Memory B cell (primary cell): ENCODE measurements around the gene WDR62.
"Not testable (repeated sequence)": the region's sequence is repeated elsewhere in the genome, so short reads cannot be mapped to it uniquely, and the experiment has no call there.

Experiments
- ATAC-seq: fragments of 150-1000 bp; cut with Tn5 transposase; 2 replicates; pipeline ENCODE4 v1.10.0; 2021; ENCODE audit warnings: low read depth, mild to moderate bottlenecking, moderate library complexity
- DNase-seq, 2 donors: peaks; one replicate each; pipeline ENCODE4 v3.0.0; 2022; ENCODE audit warnings: low spot score in 2 of 2
- H3K27ac Mint-ChIP-seq: one replicate; pipeline ENCODE4 v1.8.0; 2022; ENCODE audit warnings: mild to moderate bottlenecking, moderate library complexity, mixed read lengths
- H3K27me3 Mint-ChIP-seq: one replicate; pipeline ENCODE4 v1.8.0; 2022; ENCODE audit warnings: mixed read lengths
- H3K36me3 Mint-ChIP-seq: one replicate; pipeline ENCODE4 v1.8.0; 2022; ENCODE audit warnings: mild to moderate bottlenecking, mixed read lengths
- H3K4me1 Mint-ChIP-seq: one replicate; pipeline ENCODE4 v1.8.0; 2022; ENCODE audit warnings: mixed read lengths
- H3K4me3 Mint-ChIP-seq: one replicate; pipeline ENCODE4 v1.8.0; 2022; ENCODE audit warnings: mild to moderate bottlenecking, moderate library complexity, mixed read lengths
- H3K9me3 Mint-ChIP-seq: one replicate; pipeline ENCODE4 v1.8.0; 2022; ENCODE audit warnings: mixed read lengths

The WDR62 gene

GRCh38 chr19:36049080-36049698, 5.5 kb upstream of the WDR62 start:
- Mint-ChIP-seq H3K27me3 (no peaks in the 10 kb centered on the region), H3K4me3 (no peak overlapping the region), H3K36me3 (peaks cover 11% of the 10 kb centered on the region), H3K4me1 (peaks cover 9% of the 10 kb centered on the region), H3K9me3 (peaks cover 2% of the 10 kb centered on the region), H3K27ac (no peak overlapping the region)
- no peak for ATAC-seq
- DNase-seq, result no peak

GRCh38 chr19:36051236-36051635, 3.5 kb upstream of the WDR62 start:
- ATAC-seq (no peak), DNase-seq (no peak)
- Mint-ChIP-seq H3K9me3 (no peaks in the 10 kb centered on the region), H3K4me3 (peak overlapping the region; percentile 11), H3K36me3 (peaks cover 6% of the 10 kb centered on the region), H3K4me1 (peaks cover 14% of the 10 kb centered on the region), H3K27ac (no peak overlapping the region), H3K27me3 (no peaks in the 10 kb centered on the region)

DNA sequence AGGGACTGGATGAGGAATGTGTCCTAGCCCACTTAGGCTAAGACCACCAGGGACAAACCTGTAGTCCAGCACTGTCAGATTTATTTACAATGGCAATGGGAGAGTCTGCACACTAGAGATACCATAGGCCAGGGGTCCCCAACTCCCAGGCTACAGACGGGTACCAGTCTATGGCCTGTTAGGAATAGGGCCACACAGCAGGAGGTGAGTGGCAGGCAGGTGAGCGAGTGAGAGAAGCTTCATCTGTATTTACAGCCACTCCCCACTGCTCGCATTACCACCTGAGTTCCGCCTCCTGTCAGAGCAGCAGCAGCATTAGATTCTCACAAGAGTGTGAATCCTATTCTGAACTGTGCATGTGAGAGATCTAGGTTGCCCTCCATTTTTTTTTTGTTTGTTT, 3.1 kb upstream of the WDR62 start:
- Mint-ChIP-seq H3K27me3 (no peaks in the 10 kb centered on the region), H3K36me3 (peaks cover 5% of the 10 kb centered on the region), H3K4me1 (peaks cover 14% of the 10 kb centered on the region), H3K9me3 (no peaks in the 10 kb centered on the region), H3K27ac (no peak overlapping the region), H3K4me3 (no peak overlapping the region)
- no peak for ATAC-seq
- DNase-seq, result no peak

DNA sequence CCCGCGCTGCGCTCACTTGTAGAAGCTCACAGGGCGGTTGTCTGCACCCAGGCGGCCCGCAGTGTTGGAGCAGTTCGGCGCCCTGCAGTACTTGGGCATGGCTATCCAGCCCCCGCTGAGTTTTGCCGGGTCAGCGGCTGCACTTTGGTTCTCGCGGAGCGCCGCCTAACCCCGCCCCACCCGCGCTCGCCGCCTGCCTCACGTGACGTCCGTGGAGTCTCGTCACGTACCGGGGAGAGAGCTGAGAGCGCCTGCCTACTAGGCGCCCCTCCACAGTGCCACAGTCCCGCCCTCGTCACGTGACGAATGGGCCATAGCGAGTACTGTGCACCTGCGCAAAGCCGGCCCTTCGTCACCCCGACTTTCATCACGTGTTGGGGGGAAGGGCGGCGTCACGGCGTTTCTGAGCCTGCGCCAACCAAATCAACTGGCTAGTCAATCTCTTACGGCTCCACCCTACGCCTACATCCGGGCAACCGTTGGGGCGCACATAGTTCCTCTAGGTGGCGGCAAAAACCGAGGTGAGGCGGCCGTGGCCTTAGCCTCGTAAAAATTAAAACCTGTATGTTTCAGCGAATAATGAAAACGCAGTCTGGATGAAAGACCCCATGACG, 471 bp upstream of the WDR62 start, which contains the start of gene THAP8:
Gene THAP8 (minus strand): TSS at position 167 of the 614 bp plus-strand sequence. CDS start 68 bp downstream, at position 99.
- H3K9me3 Mint-ChIP-seq, result no peaks in the 10 kb centered on the region
- peak within 1 kb of the TSS; percentile 95 for H3K4me3 Mint-ChIP-seq
- peak within 1 kb of the TSS; percentile 97 for H3K27ac Mint-ChIP-seq
- ATAC-seq, result peak; percentile 81
- no peaks in the 10 kb centered on the region for H3K27me3 Mint-ChIP-seq
- peaks cover 4% of the 10 kb centered on the region for H3K36me3 Mint-ChIP-seq
- H3K4me1 Mint-ChIP-seq, result peaks cover 14% of the 10 kb centered on the region
- DNase-seq, result peak; percentile 95 to 99

DNA sequence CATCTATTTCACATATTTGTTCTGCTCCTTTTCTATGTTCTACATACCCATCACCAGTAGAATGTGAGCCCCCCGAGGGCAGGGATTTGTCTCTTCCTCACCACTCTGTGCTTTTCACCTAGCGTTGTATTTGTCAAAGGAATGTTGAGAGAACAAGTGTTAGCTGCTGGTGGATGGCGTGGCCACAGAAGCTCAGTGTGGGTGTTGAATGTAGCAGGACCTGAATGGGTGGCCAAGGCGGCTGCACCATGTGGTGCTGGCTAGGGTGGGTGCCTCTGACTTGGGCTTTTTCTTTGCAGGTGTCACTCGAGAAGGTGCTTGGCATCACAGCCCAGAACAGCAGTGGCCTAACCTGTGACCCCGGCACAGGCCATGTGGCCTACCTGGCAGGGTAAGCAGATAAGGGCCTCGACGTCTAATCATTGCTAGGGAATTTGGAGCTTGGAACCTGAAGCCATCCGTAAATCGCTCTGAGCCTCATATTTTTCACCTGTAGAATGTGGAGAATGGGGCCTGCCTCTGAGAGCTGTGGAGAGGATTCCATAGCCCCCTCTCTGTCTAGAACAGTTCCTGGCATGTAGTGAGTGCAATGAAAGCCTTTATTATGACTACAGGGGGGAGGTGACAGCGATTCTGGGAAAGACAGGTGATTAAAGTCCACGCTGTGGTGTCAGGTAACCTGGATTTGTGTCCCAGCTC, 3.9 kb downstream of the WDR62 start:
- H3K4me1 Mint-ChIP-seq, result peaks cover 7% of the 10 kb centered on the region
- H3K27me3 Mint-ChIP-seq, result no peaks in the 10 kb centered on the region
- H3K36me3 Mint-ChIP-seq, result no peaks in the 10 kb centered on the region
- no peak overlapping the region for H3K4me3 Mint-ChIP-seq
- H3K27ac Mint-ChIP-seq, result no peak overlapping the region
- no peak for DNase-seq
- ATAC-seq, result no peak
- H3K9me3 Mint-ChIP-seq, result no peaks in the 10 kb centered on the region

- H3K27ac Mint-ChIP-seq, result no peak overlapping the region
- no peak overlapping the region for H3K4me3 Mint-ChIP-seq
- DNase-seq (no peak), ATAC-seq (no peak)
- no peaks in the 10 kb centered on the region for H3K36me3 Mint-ChIP-seq
- no peaks in the 10 kb centered on the region for H3K9me3 Mint-ChIP-seq
- H3K27me3 Mint-ChIP-seq, result no peaks in the 10 kb centered on the region
- peaks cover 5% of the 10 kb centered on the region for H3K4me1 Mint-ChIP-seq
These were observed 4.6 kb downstream of the WDR62 start for GRCh38 chr19:36059180-36059910.

DNA sequence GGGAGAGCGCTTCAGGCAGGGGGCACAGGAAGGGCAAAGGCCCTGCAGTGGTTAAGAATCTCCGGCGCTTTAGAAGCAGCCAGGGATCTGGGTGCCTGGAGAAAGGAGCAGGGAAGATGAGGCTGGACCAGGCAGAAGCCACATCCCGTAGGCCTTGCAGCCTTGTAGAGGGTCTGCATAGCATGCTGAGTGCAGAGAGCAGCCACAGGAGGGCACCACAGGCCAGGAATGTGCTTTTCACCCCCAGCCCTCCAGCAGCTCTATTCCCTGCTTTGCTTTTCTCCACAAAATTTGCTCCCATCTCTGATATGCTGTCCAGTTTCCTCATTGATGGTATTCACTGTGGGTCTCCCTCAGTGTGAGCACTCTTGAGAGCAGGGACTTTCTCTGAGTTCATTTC, 5.7 kb downstream of the WDR62 start:
- ATAC-seq, result peak; percentile 46
- no peak for DNase-seq
- no peaks in the 10 kb centered on the region for H3K9me3 Mint-ChIP-seq
- H3K27ac Mint-ChIP-seq, result no peak overlapping the region
- no peaks in the 10 kb centered on the region for H3K27me3 Mint-ChIP-seq
- H3K4me3 Mint-ChIP-seq, result no peak overlapping the region
- H3K4me1 Mint-ChIP-seq, result peaks cover 1% of the 10 kb centered on the region
- H3K36me3 Mint-ChIP-seq, result no peaks in the 10 kb centered on the region

- no peak for ATAC-seq
- no peak overlapping the region for H3K27ac Mint-ChIP-seq
- H3K36me3 Mint-ChIP-seq, result no peaks in the 10 kb centered on the region
- no peaks in the 10 kb centered on the region for H3K9me3 Mint-ChIP-seq
- DNase-seq, result no peak
- H3K27me3 Mint-ChIP-seq, result no peaks in the 10 kb centered on the region
- no peaks in the 10 kb centered on the region for H3K4me1 Mint-ChIP-seq
- H3K4me3 Mint-ChIP-seq, result no peak overlapping the region
These were observed 6.7 kb downstream of the WDR62 start for GRCh38 chr19:36061367-36061766.

DNA sequence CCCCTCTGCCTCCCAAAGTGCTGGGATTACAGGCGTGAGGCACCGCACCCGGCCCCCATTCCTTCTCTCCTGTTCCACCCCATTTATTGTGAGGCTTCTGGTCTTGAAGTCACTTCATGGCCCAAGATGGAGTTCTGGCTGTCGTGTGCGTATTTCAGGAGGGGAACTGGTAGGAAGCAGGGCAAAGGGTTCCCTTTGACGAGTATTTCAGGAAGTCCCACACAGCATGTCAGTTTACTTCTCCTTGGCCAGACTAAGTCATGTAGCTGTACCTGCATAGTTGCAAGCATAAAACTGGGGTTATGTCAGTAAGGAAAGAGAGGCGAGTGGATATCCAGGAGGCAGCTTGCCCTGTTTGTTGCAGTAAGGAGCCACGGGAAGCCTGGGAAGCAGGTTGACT, 10.1 kb downstream of the WDR62 start:
- DNase-seq, result no peak
- no peaks in the 10 kb centered on the region for H3K27me3 Mint-ChIP-seq
- no peak overlapping the region for H3K27ac Mint-ChIP-seq
- no peak overlapping the region for H3K4me3 Mint-ChIP-seq
- no peak for ATAC-seq
- no peaks in the 10 kb centered on the region for H3K4me1 Mint-ChIP-seq
- no peaks in the 10 kb centered on the region for H3K36me3 Mint-ChIP-seq
- no peaks in the 10 kb centered on the region for H3K9me3 Mint-ChIP-seq

DNA sequence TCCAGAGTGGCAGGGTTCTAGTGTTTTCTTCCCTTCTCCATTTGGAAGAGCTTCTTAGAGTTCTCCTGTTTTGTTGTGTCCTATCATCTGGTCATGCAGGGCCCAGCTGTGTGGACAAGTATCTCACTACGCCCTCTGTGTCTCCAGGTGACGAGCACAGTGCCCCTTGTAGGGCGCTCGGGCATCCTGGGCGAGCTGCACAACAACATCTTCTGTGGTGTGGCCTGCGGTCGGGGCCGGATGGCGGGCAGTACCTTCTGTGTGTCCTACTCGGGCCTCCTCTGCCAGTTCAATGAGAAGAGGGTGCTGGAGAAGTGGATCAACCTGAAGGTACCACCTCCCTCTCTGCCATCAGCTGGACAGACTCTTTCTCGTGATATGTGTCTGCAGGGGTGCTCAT, 13.0 kb downstream of the WDR62 start:
- no peak overlapping the region for H3K4me3 Mint-ChIP-seq
- H3K4me1 Mint-ChIP-seq, result no peaks in the 10 kb centered on the region
- ATAC-seq (no peak), DNase-seq (no peak)
- H3K27me3 Mint-ChIP-seq, result no peaks in the 10 kb centered on the region
- H3K9me3 Mint-ChIP-seq, result no peaks in the 10 kb centered on the region
- no peak overlapping the region for H3K27ac Mint-ChIP-seq
- no peaks in the 10 kb centered on the region for H3K36me3 Mint-ChIP-seq

DNA sequence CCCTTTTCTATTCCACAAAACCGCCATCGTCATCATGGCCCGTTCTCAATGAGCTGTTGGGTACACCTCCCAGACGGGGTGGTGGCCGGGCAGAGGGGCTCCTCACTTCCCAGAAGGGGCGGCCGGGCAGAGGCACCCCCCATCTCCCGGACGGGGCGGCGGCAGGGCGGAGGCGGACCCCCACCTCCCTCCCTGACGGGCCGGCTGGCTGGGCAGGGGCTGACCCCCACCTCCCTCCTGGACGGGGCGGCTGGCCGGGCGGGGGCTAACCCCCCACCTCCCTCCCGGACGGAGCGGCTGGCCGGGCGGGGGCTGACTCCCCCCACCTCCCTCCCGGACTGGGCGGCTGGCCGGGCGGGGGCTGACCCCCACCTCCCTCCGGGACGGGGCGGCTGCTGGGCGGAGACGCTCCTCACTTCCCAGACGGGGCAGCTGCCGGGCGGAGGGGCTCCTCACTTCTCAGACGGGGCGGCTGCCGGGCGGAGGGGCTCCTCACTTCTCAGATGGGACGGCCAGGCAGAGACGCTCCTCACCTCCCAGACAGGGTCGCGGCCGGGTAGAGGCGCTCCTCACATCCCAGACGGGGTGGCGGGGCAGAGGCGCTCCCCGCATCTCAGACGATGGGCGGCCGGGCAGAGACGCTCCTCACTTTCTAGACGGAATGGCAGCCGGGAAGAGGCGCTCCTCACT, 14.3 kb downstream of the WDR62 start:
- H3K9me3 Mint-ChIP-seq, DNase-seq, H3K27ac Mint-ChIP-seq, H3K4me3 Mint-ChIP-seq, H3K4me1 Mint-ChIP-seq, ATAC-seq, H3K27me3 Mint-ChIP-seq, H3K36me3 Mint-ChIP-seq: not testable (repeated sequence)

- ATAC-seq, result no peak
- Mint-ChIP-seq H3K9me3 (no peaks in the 10 kb centered on the region), H3K4me3 (no peak overlapping the region), H3K36me3 (no peaks in the 10 kb centered on the region), H3K4me1 (no peaks in the 10 kb centered on the region), H3K27me3 (no peaks in the 10 kb centered on the region), H3K27ac (no peak overlapping the region)
- DNase-seq, result no peak
These were observed 17.4 kb downstream of the WDR62 start for GRCh38 chr19:36072081-36072480.

- DNase-seq, result no peak
- no peaks in the 10 kb centered on the region for H3K36me3 Mint-ChIP-seq
- no peak overlapping the region for H3K27ac Mint-ChIP-seq
- no peak for ATAC-seq
- no peaks in the 10 kb centered on the region for H3K27me3 Mint-ChIP-seq
- H3K9me3 Mint-ChIP-seq, result no peaks in the 10 kb centered on the region
- H3K4me1 Mint-ChIP-seq, result no peaks in the 10 kb centered on the region
- no peak overlapping the region for H3K4me3 Mint-ChIP-seq
These were observed 18.6 kb downstream of the WDR62 start for GRCh38 chr19:36073121-36073876.
